Measurements from ENCODE around the gene CCL3.
"Not testable (repeated sequence)": the region's sequence is repeated elsewhere in the genome, so short reads cannot be mapped to it uniquely, and the experiment has no call there.

The CCL3 gene

DNA sequence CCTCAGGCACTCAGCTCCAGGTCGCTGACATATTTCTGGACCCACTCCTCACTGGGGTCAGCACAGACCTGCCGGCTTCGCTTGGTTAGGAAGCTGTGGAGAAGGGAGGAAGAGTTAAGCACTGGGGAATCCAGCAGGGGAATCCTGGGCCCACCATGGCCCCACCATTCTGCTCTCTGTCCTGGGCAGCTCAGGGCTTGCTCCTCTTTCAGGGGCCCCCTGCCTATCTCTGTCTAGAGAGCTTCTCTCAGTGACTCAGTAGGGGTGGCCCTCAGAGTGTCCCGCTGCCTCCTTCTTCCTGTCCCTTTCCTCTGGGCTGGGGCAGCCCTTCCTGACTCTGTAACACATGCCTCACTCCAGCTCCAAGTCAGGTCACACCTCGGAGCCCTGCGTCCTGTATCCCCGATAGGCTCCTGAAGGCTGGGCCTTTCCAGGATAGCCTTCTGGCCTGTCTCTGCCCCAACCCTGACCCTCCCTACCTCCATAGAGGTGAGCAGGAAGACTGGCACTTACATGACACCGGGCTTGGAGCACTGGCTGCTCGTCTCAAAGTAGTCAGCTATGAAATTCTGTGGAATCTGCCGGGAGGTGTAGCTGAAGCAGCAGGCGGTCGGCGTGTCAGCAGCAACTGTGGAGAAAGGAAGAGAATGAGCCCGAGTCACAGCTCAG, 1.1 kb downstream of the CCL3 start:
- Histone ChIP-seq H3K27ac (peak overlapping the region in 6 of 21 experiments; percentile 3 to 73 (median 43)), H3K4me3 (no peak overlapping the region)

DNA sequence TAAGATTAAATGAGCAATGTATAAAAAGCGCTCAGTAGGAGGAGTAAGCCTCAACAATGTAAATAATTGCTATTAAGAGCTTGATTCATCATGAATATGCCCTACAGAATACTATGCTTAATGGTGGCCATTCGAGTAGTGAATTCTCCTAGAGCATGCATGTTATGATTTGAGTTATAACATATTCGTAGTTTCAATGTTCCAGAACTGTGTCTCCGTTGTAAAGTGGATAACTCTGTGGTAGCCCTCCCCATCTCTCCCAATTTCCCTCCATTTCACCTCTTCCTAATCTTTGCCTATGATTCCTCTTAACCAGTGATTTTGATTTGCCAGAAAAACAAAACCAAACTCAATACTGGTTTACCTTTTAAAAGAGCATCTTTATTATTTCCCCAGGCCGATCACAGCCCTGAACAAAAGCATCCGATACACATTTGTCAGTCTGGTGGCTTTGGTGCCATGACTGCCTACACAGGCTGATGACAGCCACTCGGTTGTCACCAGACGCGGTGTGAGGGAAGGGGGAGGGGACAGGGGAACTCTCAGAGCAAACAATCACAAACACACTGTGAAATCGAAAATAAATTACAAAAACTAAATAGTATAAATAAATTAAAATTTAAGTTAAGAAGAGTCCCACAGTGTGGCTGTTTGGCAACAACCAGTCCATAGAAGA, 1.9 kb downstream of the CCL3 start:
- H3K27ac ChIP-seq: peak overlapping the region in 3 of 21 experiments; percentile 21 to 73 (median 32)
- not testable (repeated sequence) for H3K4me3 ChIP-seq

DNA sequence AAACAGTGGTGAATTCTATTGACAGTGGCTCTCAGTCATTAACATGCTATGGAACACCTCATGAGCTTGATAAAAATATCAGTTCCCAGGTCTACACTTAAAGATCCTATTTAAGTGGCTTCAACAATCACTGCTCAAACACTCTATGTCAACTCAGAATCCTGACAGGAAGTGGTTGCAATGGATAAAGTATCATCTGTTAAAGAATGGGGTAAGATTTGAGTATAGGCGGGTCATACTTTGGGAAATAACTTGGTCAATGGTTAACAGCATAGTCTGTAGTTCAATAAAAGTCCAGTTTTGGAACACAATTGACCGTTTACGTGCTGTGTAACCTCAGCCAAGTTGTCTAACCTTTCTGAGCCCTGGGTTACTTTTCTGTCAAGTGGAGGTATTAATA, 2.5 kb downstream of the CCL3 start:
- not testable (repeated sequence) for H3K27ac ChIP-seq, H3K4me3 ChIP-seq

GRCh38 chr17:36086791-36087190, 3.2 kb downstream of the CCL3 start:
- peak overlapping the region in 1 of 21 experiments; percentile 16 for H3K27ac ChIP-seq
- no peak overlapping the region for H3K4me3 ChIP-seq

DNA sequence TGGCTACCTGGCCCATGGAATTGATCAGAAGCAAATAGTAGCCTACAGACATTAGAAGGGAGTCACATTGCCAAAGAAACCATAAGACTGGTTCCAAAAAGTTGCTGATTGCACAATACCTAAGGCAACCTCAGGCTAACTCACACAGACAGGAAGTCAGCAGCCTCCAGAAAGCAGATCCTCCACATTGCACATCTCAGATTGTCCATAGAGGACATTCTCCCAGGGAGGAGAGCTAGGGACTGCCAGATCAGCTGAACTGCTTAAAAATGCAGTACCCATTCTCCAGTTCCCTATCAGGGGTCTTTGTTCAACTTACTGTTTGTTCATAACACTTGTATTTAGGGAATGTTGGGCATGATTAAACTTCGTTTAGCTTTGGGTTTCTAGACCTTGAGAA, 4.2 kb downstream of the CCL3 start:
- Histone ChIP-seq H3K4me3 (no peak overlapping the region), H3K27ac (peak overlapping the region in 2 of 21 experiments; percentile 21 to 52)

DNA sequence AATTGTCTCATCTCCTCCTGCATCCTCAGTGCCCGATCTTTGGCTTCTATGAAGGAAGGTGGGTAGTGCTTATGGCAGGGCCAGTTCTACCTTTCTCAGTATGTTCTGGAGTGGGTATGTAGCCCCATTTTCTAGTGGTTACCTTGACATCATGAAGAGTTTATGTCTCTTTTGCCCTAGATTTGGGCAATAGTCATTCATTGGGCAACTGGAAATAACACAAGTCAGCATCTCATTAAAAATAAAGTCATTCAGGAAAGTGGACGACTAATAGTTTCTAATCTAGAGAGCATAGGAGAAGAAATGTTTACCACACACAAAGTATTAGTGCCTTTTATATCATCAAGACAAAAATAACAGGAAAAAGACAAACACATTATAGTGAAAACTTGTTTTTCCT, 6.3 kb downstream of the CCL3 start:
- peak overlapping the region in 2 of 21 experiments; percentile 24 to 84 for H3K27ac ChIP-seq
- H3K4me3 ChIP-seq: not testable (repeated sequence)

DNA sequence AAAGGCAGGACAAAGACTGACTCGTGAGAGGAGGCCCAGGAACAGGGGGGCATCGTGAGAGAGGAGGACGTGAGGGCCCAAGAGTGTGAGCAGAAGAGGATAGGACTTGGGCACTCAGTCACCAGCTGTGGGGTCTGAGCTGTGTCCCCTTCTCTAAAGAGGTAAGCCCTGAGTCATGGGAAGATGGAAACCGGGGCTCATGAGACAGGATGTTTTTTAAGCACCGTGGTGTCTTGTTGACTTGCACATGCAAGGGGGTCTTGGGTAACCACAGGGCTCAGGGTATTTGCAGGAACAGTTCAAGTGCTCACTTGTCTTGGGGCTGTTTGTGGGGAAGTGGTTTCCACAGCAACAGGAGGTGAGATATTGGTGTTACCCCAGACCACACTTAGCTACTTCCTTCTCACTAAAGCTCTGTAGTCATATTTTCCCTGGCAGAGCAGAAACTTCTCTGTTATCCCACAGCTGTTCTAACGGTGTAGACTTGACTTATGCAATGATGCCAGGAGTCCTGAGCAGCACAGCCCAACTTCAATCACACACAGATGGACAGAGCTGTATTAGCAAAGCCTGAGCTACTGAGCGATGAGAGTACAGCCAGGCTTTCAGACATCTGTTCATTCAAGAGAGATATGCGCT, 7.3 kb downstream of the CCL3 start:
- H3K27ac ChIP-seq: peak overlapping the region in 10 of 21 experiments; percentile 3 to 84 (median 28)
- not testable (repeated sequence) for H3K4me3 ChIP-seq

- H3K4me3 ChIP-seq: not testable (repeated sequence)
- peak overlapping the region in 9 of 21 experiments; percentile 5 to 84 (median 33) for H3K27ac ChIP-seq
These were observed 8.1 kb downstream of the CCL3 start for GRCh38 chr17:36081681-36082471.

GRCh38 chr17:36074365-36074764, 15.6 kb downstream of the CCL3 start:
- Histone ChIP-seq H3K4me3 (no peak overlapping the region), H3K27ac (peak overlapping the region in 2 of 21 experiments; percentile 33 to 62)

DNA sequence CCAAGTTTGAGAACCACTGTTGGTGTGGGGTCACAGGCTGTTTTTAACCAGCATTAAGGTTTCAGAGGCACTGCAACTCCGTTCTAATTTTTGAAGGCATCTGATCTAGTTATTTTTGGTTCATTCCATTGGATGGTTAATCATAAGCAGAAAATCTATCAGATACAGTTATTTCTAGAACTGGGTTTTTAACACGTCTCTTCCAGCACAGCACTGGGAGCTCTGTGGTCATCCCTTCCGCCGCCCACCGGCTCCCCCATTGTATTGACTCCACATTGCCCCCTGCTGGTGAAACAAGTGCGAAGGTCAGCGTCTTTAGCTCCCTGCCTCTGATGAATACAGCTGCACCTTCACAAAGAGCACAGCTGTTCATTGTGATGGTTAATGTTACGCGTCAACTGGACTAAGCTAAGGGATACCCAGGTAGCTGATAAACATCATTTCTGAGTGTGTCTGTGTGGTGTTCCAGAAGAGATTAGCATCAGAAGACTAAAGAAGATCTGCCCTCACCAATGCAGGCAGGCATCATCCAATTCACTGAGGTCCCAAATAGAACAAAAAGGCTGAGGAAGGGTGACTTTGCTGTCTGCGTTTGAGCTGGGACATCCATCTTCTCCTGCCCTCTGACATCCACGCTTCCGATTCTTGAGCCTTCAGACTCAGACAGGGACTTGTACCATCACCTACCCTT, 17.4 kb downstream of the CCL3 start:
- Histone ChIP-seq H3K4me3 (no peak overlapping the region), H3K27ac (peak overlapping the region in 1 of 21 experiments; percentile 43)

DNA sequence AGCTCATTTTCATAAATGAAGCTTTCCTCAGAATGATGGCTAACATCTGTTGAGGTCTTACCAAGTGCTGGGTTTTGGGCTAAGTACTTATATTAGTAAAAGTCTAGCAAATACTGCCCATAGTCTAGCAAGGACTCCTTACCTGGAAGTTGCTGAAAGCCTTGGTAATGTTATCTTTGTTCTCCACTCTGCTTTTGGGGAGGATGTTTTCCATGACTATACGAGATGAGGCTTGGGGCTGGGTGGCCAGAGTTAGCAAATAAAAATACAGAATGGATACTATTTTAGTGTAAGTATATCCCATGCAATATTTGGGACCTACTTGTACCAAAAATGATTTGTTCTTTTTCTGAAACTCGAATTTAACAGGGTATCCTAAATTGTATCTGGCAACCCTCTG, 18.2 kb downstream of the CCL3 start:
- H3K4me3 ChIP-seq: no peak overlapping the region

DNA sequence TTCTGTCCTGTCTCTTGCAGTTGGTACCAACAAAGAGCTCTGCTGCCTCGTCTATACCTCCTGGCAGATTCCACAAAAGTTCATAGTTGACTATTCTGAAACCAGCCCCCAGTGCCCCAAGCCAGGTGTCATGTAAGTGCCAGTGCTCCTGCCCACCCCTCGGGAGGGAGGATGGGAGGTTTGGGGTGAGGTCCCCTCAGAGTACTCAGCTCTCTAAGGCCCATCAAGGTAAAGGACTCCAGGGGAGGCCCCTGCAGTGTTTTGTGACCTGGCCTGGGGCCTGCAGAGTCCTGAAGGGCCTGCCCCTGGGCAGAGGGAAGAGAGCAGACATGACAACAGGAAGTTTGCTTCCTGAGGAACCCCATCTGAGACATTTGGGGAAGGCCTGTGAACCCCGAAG, 19.5 kb downstream of the CCL3 start:
- H3K27ac ChIP-seq: peak overlapping the region in 1 of 21 experiments; percentile 45
- H3K4me3 ChIP-seq: no peak overlapping the region

More for the DNA sequence above, 18.2 kb downstream of the CCL3 start:
- peak overlapping the region in 1 of 21 experiments; percentile 18 for H3K27ac ChIP-seq

GRCh38 chr17:36069136-36069535, 20.8 kb downstream of the CCL3 start:
- H3K27ac ChIP-seq: peak overlapping the region in 1 of 21 experiments; percentile 26

GRCh38 chr17:36068524-36068923, 21.4 kb downstream of the CCL3 start:
- peak overlapping the region in 2 of 21 experiments; percentile 26 to 60 for H3K27ac ChIP-seq

More at GRCh38 chr17:36069136-36069535, 20.8 kb downstream of the CCL3 start:
- H3K4me3 ChIP-seq: no peak overlapping the region

GRCh38 chr17:36066365-36066985, 23.5 kb downstream of the CCL3 start:
- Histone ChIP-seq H3K4me3 (no peak overlapping the region), H3K27ac (peak overlapping the region in 5 of 21 experiments; percentile 14 to 72 (median 55))

More at GRCh38 chr17:36068524-36068923, 21.4 kb downstream of the CCL3 start:
- no peak overlapping the region for H3K4me3 ChIP-seq

GRCh38 chr17:36063786-36064541, 26.0 kb downstream of the CCL3 start, which contains the start of gene CCL18:
CCL18 (plus strand) TSS chr17:36064272; CDS start chr17:36064343, 71 bp downstream.
- H3K27ac ChIP-seq: peak within 1 kb of the TSS in 1 of 21 experiments; percentile 55
- no peak within 1 kb of the TSS for H3K4me3 ChIP-seq

DNA sequence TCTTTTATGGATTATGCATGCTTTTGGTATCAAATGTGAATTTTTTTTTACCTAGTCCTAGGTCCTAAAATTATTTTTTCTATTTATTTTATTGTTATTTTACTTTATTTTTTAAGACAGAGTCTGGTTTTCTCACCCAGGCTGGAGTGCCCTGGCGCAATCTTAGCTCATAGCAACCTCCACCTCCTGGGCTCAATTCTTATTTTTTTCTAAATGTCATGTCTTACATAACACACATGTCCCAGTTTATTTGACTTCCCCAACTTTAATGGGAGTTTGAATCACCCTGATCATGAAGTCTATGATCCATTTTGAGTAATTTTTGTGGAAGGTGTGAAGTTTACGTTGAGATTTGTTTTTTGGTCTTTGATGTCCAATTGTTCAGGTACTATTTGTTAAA, 29.1 kb downstream of the CCL3 start:
- no peak overlapping the region for H3K27ac ChIP-seq
- no peak overlapping the region for H3K4me3 ChIP-seq

DNA sequence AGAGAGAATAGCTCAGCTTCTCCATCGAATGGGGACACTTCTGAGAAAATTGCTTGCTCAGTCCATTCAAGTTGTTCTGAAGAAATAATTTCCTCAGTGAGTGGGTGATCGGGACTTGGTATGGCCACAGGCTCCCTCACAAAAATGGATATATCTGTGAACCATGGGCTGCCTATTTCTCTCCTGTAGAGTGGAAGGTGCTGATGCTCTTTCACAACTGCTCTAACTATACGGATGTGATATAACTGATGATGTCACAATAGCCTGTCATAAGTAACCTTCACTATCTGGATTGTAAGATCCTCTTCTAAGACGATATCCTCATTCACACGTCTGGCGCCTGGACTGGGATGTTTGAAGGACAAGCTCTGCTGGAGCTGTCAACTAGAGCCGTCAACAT, 30.5 kb downstream of the CCL3 start:
- no peak overlapping the region for H3K4me3 ChIP-seq
- H3K27ac ChIP-seq: no peak overlapping the region

Data from skin epidermis (tissue), 12 donors.